Ovary (tissue), 9 donors: ENCODE results near the gene ZC3H15. TPM values are rescaled to one million over a fixed set of nuclear protein-coding genes. Genes with fewer than 3 reads are reported as not detected.
"Not testable (repeated sequence)": the region's sequence is repeated elsewhere in the genome, so short reads cannot be mapped to it uniquely, and the experiment has no call there.

Experiments
- DNase-seq, 5 donors: peaks; one replicate each; pipeline ENCODE4 v3.0.0-alpha.2; 2019 to 2020
- H3K27ac ChIP-seq, 2 donors: fragments of 200-600 bp; one replicate each; pipeline versions ENCODE4 v1.5.1 to v1.8.0; 2019 to 2022
- H3K27me3 ChIP-seq: fragments of 200-600 bp; one replicate; pipeline ENCODE4 v1.8.0; 2022
- H3K36me3 ChIP-seq: fragments of 200-600 bp; sonication (generic); one replicate; pipeline ENCODE4 v1.5.1; 2019
- H3K4me1 ChIP-seq: one replicate; pipeline ENCODE4 v1.8.1; 2013; ENCODE audit warnings: mild to moderate bottlenecking, moderate library complexity; ENCODE audit not compliant: insufficient read depth
- H3K4me3 ChIP-seq: fragments of 200-600 bp; sonication (generic); one replicate; pipeline ENCODE4 v1.5.1; 2017
- H3K9me3 ChIP-seq, 2 donors: fragments of 200-600 bp in 1 of 2; sonication (generic) in 1 of 2; one replicate each; pipeline versions ENCODE4 v1.5.1 to v1.8.1; 2013 to 2019; ENCODE audit warnings: mild to moderate bottlenecking in 1 of 2, moderate library complexity in 1 of 2
- CTCF ChIP-seq, 3 donors: fragments of 450-650 bp in 2 of 3; fragments of 200-600 bp in 1 of 3; IDR thresholded peaks; one replicate each; pipeline versions ENCODE4 v1.5.1 to v1.8.0; 2016 to 2022; ENCODE audit warnings: antibody characterized with exemption in 3 of 3, mild to moderate bottlenecking in 1 of 3
- EP300 ChIP-seq: sonication (generic); formaldehyde crosslinking; IDR thresholded peaks from one replicate; pipeline ENCODE4 v1.6.1; 2017; ENCODE audit warnings: antibody characterized with exemption
- POLR2A ChIP-seq: fragments of 450-650 bp; IDR thresholded peaks from one replicate; pipeline ENCODE4 v1.6.1; 2017; ENCODE audit warnings: antibody characterized with exemption, mild to moderate bottlenecking, moderate library complexity
- whole genome bisulfite sequencing, 3 donors: extraction: QIAGEN DNeasy Blood & Tissue Kit in 1 of 3; methylation state at CpG; one replicate each; pipeline versions ENCODE4 v1.1.5 to v1.1.7; 2013 to 2017; 5-methylcytosine and 5-hydroxymethylcytosine counted together
- intact Hi-C, 4 donors: fragments of 100-400 bp; cut with DNase I; formaldehyde crosslinking; loops; one replicate each; pipeline versions ENCODE4 v1.11.0 to v1.15.1; 2022 to 2023
- polyA plus RNA-seq, 2 donors: library from polyadenylated mRNA; stranded (reverse); fragments of 200-250 nt in 1 of 2; fragments of 350-450 nt in 1 of 2; fragmentation: Illumina TruSeq in 1 of 2; extraction: RNeasy Lipid Tissue Mini Kit (QIAGEN cat#74804) in 1 of 2; gene quantifications; one replicate each; pipeline ENCODE4 v1.2.3, GENCODE V29; 2013 to 2014
- total RNA-seq, 7 donors: library from RNA; depleted of rRNA in 2 of 7; stranded (reverse); fragments of >200 nt in 2 of 7; fragmentation: NEBNext Ultra II Directional in 3 of 7; extraction: Animal tissue kit (Norgen Biotek cat#: 25700) in 3 of 7; gene quantifications; one replicate each; pipeline versions ENCODE4 v1.1.0 to v1.2.4, GENCODE V29; 2016 to 2023
- donor health status: DM: no; HTN: no; CAD: no; lungs with moderate emphysema.
- donor health status: DM: no; HTN: no; CAD: no.
- donor health status: Bipolar disorder and iron deficiency.
- donor health status: DM: yes; HTN: yes; CAD: no.
- donor health status: DM: no; HTN: no; CAD: no.
- donor health status: DM: yes; HTN: yes; CAD: no.

ZC3H15 gene
- total and polyA plus RNA-seq, 9 donors, result 36.1 to 58.8 (median 42.7) TPM

- intact Hi-C loops, result no loop called here
- H3K27ac ChIP-seq, result no peak overlapping the region
- H3K27me3 ChIP-seq, result no peaks in the 10 kb centered on the region
- TF ChIP-seq CTCF (IDR thresholded peaks at IDR 0.05), result no peak
- no peak for TF ChIP-seq EP300
- TF ChIP-seq POLR2A, result no peak
- H3K4me1 ChIP-seq, result no peaks in the 10 kb centered on the region
- no peaks in the 10 kb centered on the region for H3K36me3 ChIP-seq
- DNase-seq, result no peak
- no peak overlapping the region for H3K4me3 ChIP-seq
- no peaks in the 10 kb centered on the region for H3K9me3 ChIP-seq
- 59 to 88% (median 72%) methylated on average over 3 of the region's 3 CpGs for WGBS, 3 donors
These were observed 28.2 kb upstream of the ZC3H15 start for GRCh38 chr2:186457908-186458307.

GRCh38 chr2:186459009-186459408, 27.1 kb upstream of the ZC3H15 start:
- TF ChIP-seq CTCF (IDR thresholded peaks at IDR 0.05) (no peak), EP300 (no peak), POLR2A (no peak)
- H3K4me3 ChIP-seq, result no peak overlapping the region
- intact Hi-C loops, result no loop called here
- H3K27me3 ChIP-seq, result no peaks in the 10 kb centered on the region
- no peak for DNase-seq
- no peaks in the 10 kb centered on the region for H3K4me1 ChIP-seq
- H3K27ac ChIP-seq, result no peak overlapping the region
- H3K9me3 ChIP-seq, result no peaks in the 10 kb centered on the region
- 40 to 65% (median 50%) methylated on average over 2 of the region's 2 CpGs for WGBS, 3 donors
- H3K36me3 ChIP-seq, result no peaks in the 10 kb centered on the region

GRCh38 chr2:186460465-186460864, 25.6 kb upstream of the ZC3H15 start:
- 15 to 23% (median 19%) methylated on average over 1 of the region's 1 CpG for WGBS, 3 donors
- DNase-seq, result no peak

GRCh38 chr2:186466743-186467142, 19.3 kb upstream of the ZC3H15 start:
- intact Hi-C loops, result no loop called here
- Histone ChIP-seq H3K36me3 (no peaks in the 10 kb centered on the region), H3K9me3 (no peaks in the 10 kb centered on the region), H3K4me3 (no peak overlapping the region), H3K27me3 (no peaks in the 10 kb centered on the region), H3K4me1 (no peaks in the 10 kb centered on the region), H3K27ac (no peak overlapping the region)
- no peak for DNase-seq
- TF ChIP-seq EP300, result no peak
- TF ChIP-seq POLR2A, result no peak
- TF ChIP-seq CTCF (IDR thresholded peaks at IDR 0.05), result no peak

More at GRCh38 chr2:186460465-186460864, 25.6 kb upstream of the ZC3H15 start:
- Histone ChIP-seq H3K36me3 (no peaks in the 10 kb centered on the region), H3K27ac (no peak overlapping the region), H3K27me3 (no peaks in the 10 kb centered on the region), H3K4me3 (no peak overlapping the region), H3K4me1 (no peaks in the 10 kb centered on the region), H3K9me3 (no peaks in the 10 kb centered on the region)
- no peak for TF ChIP-seq CTCF (IDR thresholded peaks at IDR 0.05)
- no peak for TF ChIP-seq EP300
- TF ChIP-seq POLR2A, result no peak
- intact Hi-C loops, result no loop called here

- TF ChIP-seq POLR2A (no peak), CTCF (IDR thresholded peaks at IDR 0.05) (no peak), EP300 (no peak)
- intact Hi-C loops, result no loop called here
- Histone ChIP-seq H3K27ac (no peak overlapping the region), H3K27me3 (no peaks in the 10 kb centered on the region), H3K36me3 (no peaks in the 10 kb centered on the region), H3K4me3 (no peak overlapping the region), H3K4me1 (no peaks in the 10 kb centered on the region), H3K9me3 (no peaks in the 10 kb centered on the region)
- no peak for DNase-seq
- WGBS, 3 donors, result 92 to 99% (median 98%) methylated on average over 2 of the region's 2 CpGs
These were observed 18.6 kb upstream of the ZC3H15 start for GRCh38 chr2:186467421-186467820.

GRCh38 chr2:186472722-186473493, 13.2 kb upstream of the ZC3H15 start:
- H3K4me3 ChIP-seq, DNase-seq, intact Hi-C loops, H3K9me3 ChIP-seq, H3K27ac ChIP-seq, H3K36me3 ChIP-seq, H3K27me3 ChIP-seq, H3K4me1 ChIP-seq: not testable (repeated sequence)
- 92 to 95% (median 94%) methylated on average over 10 to 42 of the region's 49 CpGs for WGBS, 3 donors

GRCh38 chr2:186474239-186474638, 11.8 kb upstream of the ZC3H15 start:
- WGBS, 3 donors, result 95 to 99% (median 95%) methylated on average over 1 of the region's 1 CpG
- intact Hi-C loops, H3K4me3 ChIP-seq: not testable (repeated sequence)

More at GRCh38 chr2:186474239-186474638, 11.8 kb upstream of the ZC3H15 start:
- not testable (repeated sequence) for H3K4me1 ChIP-seq, DNase-seq, H3K27ac ChIP-seq, H3K36me3 ChIP-seq, H3K27me3 ChIP-seq, H3K9me3 ChIP-seq
